Measurements from ENCODE around the gene S100A12.

Gene S100A12

DNA sequence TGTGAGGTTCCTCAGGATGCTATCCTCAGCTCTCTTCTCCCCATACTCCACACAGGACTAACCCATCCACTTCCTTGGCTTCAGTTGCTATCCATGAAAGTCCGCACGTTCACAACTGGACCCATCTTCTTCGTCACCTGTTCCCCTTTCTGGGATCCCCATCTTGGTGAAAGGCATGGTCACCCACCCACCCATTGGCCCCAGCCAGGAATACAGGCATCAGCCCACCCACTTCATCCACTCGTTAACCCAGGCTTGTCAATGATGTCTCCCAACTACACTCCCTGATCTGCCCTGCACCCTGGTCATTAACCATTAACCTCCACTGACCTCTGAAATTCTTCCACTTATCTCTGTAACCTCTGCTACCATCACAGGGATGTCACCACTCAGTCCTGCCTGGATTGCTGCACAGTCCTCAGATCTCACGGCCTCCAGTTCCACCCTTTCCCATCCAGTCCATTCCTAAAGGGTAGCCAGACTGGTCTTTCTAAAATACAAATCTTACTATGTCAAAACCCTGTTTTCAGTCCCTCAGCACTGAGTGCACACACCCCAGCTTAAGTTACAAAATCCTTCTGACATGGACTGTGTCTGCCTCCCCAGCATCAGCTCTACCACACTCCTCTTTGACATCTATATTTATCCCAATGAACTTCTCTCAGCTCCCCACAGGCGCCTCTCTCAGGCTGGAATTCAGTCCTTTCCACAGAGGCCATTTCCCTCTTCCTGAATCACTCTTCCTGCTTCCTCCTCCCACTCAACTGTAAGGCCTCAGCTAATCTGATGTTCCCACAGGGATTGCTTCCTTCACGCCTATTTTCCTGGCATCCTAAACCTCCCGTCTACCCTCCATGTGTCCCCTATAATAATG lies 37.2 kb downstream of the S100A12 start:
- Histone ChIP-seq H3K27me3 (peaks cover 31% of the 10 kb centered on the region), H3K4me3 (ENCODE audit: low read depth, low read length) (no peak overlapping the region), H3K4me1 (no peaks in the 10 kb centered on the region), H3K36me3 (no peaks in the 10 kb centered on the region), H3K9me3 (no peaks in the 10 kb centered on the region)
- DNase-seq: no peak
- TF ChIP-seq CTCF (IDR thresholded peaks at IDR 0.05; ENCODE audit: low read depth, low read length): no peak

- DNase-seq: no peak
- Histone ChIP-seq H3K27me3 (peaks cover 22% of the 10 kb centered on the region), H3K4me1 (no peaks in the 10 kb centered on the region), H3K9me3 (no peaks in the 10 kb centered on the region), H3K4me3 (ENCODE audit: low read depth, low read length) (no peak overlapping the region), H3K36me3 (no peaks in the 10 kb centered on the region)
- TF ChIP-seq CTCF (IDR thresholded peaks at IDR 0.05; ENCODE audit: low read depth, low read length): no peak
Measured at GRCh38 chr1:153336650-153337049, 38.8 kb downstream of the S100A12 start.

- no peaks in the 10 kb centered on the region for H3K4me1 ChIP-seq
- no peak overlapping the region for H3K4me3 ChIP-seq (ENCODE audit: low read depth, low read length)
- TF ChIP-seq CTCF (IDR thresholded peaks at IDR 0.05; ENCODE audit: low read depth, low read length): no peak
- no peaks in the 10 kb centered on the region for H3K9me3 ChIP-seq
- DNase-seq: no peak
- no peaks in the 10 kb centered on the region for H3K36me3 ChIP-seq
- H3K27me3 ChIP-seq: peaks cover 12% of the 10 kb centered on the region; the same call in 1 of the 2 replicates
Measured at GRCh38 chr1:153333902-153334301, 41.5 kb downstream of the S100A12 start.

- no peak overlapping the region for H3K4me3 ChIP-seq (ENCODE audit: low read depth, low read length)
- no peak for TF ChIP-seq CTCF (IDR thresholded peaks at IDR 0.05; ENCODE audit: low read depth, low read length)
- H3K4me1 ChIP-seq: no peaks in the 10 kb centered on the region
- H3K27me3 ChIP-seq: no peaks in the 10 kb centered on the region
- H3K36me3 ChIP-seq: no peaks in the 10 kb centered on the region
- H3K9me3 ChIP-seq: no peaks in the 10 kb centered on the region; the same call in 1 of the 2 replicates
- no peak for DNase-seq
Measured at GRCh38 chr1:153324912-153325311, 50.5 kb downstream of the S100A12 start.

Data from BE2C (cell line).